Vagina (tissue), 2 donors: ENCODE results near the gene CFAP141.

Experiments used
- POLR2A ChIP-seq, 2 donors: fragments of 450-650 bp; IDR thresholded peaks; one replicate each; pipeline ENCODE4 v1.6.1; 2017; ENCODE audit warnings: antibody characterized with exemption in 2 of 2, mild to moderate bottlenecking in 2 of 2, moderate library complexity in 2 of 2
- TF ChIP-seq, protein P1 (sequence below), 3 experiments: fragments of 450-650 bp in 2 of 3; fragments of 200-600 bp in 1 of 3; sonication (generic) in 1 of 3; IDR thresholded peaks; one replicate each; pipeline ENCODE4 v1.5.1; 2017 to 2019; ENCODE audit warnings: antibody characterized with exemption in 3 of 3, mild to moderate bottlenecking in 2 of 3, moderate library complexity in 2 of 3

DNA sequence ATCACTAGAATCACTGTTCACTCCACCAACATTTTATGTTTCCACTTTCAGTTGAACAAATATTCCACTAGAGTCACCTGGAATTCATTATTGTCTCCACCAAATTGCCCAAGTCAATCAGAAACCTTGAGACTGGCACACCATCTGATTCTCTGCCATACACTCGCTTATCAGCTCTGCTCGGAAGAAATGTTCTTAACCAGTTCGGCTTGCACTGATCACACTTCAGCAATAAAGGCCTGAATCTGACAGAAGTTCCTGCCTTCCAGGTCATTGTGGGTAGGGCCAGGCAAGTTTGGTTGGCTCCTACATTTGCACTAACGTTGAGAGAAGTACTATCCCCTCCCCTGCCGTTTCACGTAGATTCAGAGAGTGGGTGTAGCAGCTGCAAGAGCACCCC, 24.2 kb downstream of the CFAP141 start:
- TF ChIP-seq, protein P1, sequence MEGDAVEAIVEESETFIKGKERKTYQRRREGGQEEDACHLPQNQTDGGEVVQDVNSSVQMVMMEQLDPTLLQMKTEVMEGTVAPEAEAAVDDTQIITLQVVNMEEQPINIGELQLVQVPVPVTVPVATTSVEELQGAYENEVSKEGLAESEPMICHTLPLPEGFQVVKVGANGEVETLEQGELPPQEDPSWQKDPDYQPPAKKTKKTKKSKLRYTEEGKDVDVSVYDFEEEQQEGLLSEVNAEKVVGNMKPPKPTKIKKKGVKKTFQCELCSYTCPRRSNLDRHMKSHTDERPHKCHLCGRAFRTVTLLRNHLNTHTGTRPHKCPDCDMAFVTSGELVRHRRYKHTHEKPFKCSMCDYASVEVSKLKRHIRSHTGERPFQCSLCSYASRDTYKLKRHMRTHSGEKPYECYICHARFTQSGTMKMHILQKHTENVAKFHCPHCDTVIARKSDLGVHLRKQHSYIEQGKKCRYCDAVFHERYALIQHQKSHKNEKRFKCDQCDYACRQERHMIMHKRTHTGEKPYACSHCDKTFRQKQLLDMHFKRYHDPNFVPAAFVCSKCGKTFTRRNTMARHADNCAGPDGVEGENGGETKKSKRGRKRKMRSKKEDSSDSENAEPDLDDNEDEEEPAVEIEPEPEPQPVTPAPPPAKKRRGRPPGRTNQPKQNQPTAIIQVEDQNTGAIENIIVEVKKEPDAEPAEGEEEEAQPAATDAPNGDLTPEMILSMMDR (IDR thresholded peaks at IDR 0.05), result no peak
- TF ChIP-seq POLR2A (IDR thresholded peaks at IDR 0.05), result no peak
